HepG2 (cell line): ENCODE results near the gene ARHGAP30. TPM values are rescaled to one million over a fixed set of nuclear protein-coding genes. Genes with fewer than 3 reads are reported as not detected.

Experiments
- CEBPB ChIP-seq: IDR thresholded peaks from 2 replicates; pipeline ENCODE4 v1.6.1; 2011; ENCODE audit warnings: low read depth, low read length, improper control_type of control experiment, borderline replicate concordance
- FOXA1 ChIP-seq, 2 experiments: fragments of 450-650 bp in 1 of 2; sonication (generic) in 1 of 2; formaldehyde crosslinking in 1 of 2; IDR thresholded peaks; 2 replicates each; pipeline versions ENCODE4 v1.4.0 to v1.6.1; 2016 to 2020; ENCODE audit warnings: missing genetic modification reagents in 1 of 2
- FOXP4 ChIP-seq: sonication (generic); formaldehyde crosslinking; IDR thresholded peaks from 2 replicates; pipeline ENCODE4 v1.4.0; 2020; ENCODE audit warnings: missing genetic modification reagents
- HNF4A ChIP-seq: sonication (generic); formaldehyde crosslinking; IDR thresholded peaks from 2 replicates; pipeline ENCODE4 v1.4.0; 2020; ENCODE audit warnings: missing genetic modification reagents
- HOXA3 ChIP-seq: sonication (generic); formaldehyde crosslinking; IDR thresholded peaks from 2 replicates; pipeline ENCODE4 v1.5.0; 2020; ENCODE audit warnings: missing genetic modification reagents
- IKZF5 ChIP-seq: IDR thresholded peaks from 2 replicates; pipeline ENCODE4 v1.6.1; 2018; ENCODE audit warnings: missing genetic modification reagents, mild to moderate bottlenecking, missing compliant biosample characterization
- JUN ChIP-seq: sonication (generic); formaldehyde crosslinking; IDR thresholded peaks from 2 replicates; pipeline ENCODE4 v1.4.0; 2020; ENCODE audit warnings: mild to moderate bottlenecking, missing genetic modification reagents
- JUND ChIP-seq: sonication (generic); formaldehyde crosslinking; IDR thresholded peaks from 2 replicates; pipeline ENCODE4 v1.8.0; 2022; ENCODE audit warnings: mild to moderate bottlenecking, missing genetic modification reagents
- KDM2A ChIP-seq: sonication (generic); formaldehyde crosslinking; IDR thresholded peaks from 2 replicates; pipeline ENCODE4 v1.4.0; 2020; ENCODE audit warnings: low read depth, missing genetic modification reagents, borderline replicate concordance
- PAXIP1 ChIP-seq: sonication (generic); formaldehyde crosslinking; conservative IDR thresholded peaks from 2 replicates; pipeline ENCODE4 v1.4.0; 2020; ENCODE audit warnings: mild to moderate bottlenecking, missing genetic modification reagents, moderate library complexity
- RBAK ChIP-seq: sonication (generic); formaldehyde crosslinking; IDR thresholded peaks from 2 replicates; pipeline ENCODE4 v1.5.1; 2020; ENCODE audit warnings: mild to moderate bottlenecking, missing genetic modification reagents
- THAP9 ChIP-seq: sonication (generic); formaldehyde crosslinking; IDR thresholded peaks from 2 replicates; pipeline ENCODE4; 2020; ENCODE audit warnings: missing genetic modification reagents, mild to moderate bottlenecking, borderline replicate concordance
- ZBTB21 ChIP-seq: sonication (generic); formaldehyde crosslinking; IDR thresholded peaks from 2 replicates; pipeline ENCODE4 v1.4.0; 2020; ENCODE audit warnings: missing genetic modification reagents
- ZBTB37 ChIP-seq: sonication (generic); formaldehyde crosslinking; IDR thresholded peaks from 2 replicates; pipeline ENCODE4 v1.4.0; 2020; ENCODE audit warnings: mild to moderate bottlenecking, missing genetic modification reagents
- ZFP62 ChIP-seq: sonication (generic); formaldehyde crosslinking; IDR thresholded peaks from 2 replicates; pipeline ENCODE4 v1.4.0; 2020; ENCODE audit warnings: missing genetic modification reagents
- ZNF12 ChIP-seq: sonication (generic); formaldehyde crosslinking; IDR thresholded peaks from 2 replicates; pipeline ENCODE4 v1.5.0; 2020; ENCODE audit warnings: missing genetic modification reagents
- ZSCAN20 ChIP-seq: sonication (generic); formaldehyde crosslinking; IDR thresholded peaks from 2 replicates; pipeline ENCODE4 v1.4.0; 2020; ENCODE audit warnings: missing genetic modification reagents, mild to moderate bottlenecking, borderline replicate concordance
- polyA plus RNA-seq, 8 experiments: library from polyadenylated mRNA; depleted of rRNA in 3 of 8; stranded (reverse) in 7 of 8; unstranded in 1 of 8; fragments of >200 nt; fragmentation: Illumina TruSeq in 4 of 8; extraction: Trizol in 4 of 8; gene quantifications; 2 replicates each; pipeline versions ENCODE4 v1.2.1 to v1.2.3, GENCODE V29; 2011 to 2016; ENCODE audit warnings: low read depth in 4 of 8, missing spikeins in 1 of 8, mixed read lengths in 1 of 8; ENCODE audit not compliant: insufficient read depth in 1 of 8
- total RNA-seq, 5 experiments: library from RNA; depleted of rRNA; stranded (reverse); fragments of >200 nt; fragmentation: Illumina TruSeq; extraction: Trizol; gene quantifications; 2 replicates each; pipeline ENCODE4 v1.2.3, GENCODE V29; 2016; ENCODE audit warnings: low read depth in 1 of 5

The ARHGAP30 gene
- total and polyA plus RNA-seq, 2 of the 13 experiments (the other 11 are each of a cell fraction or from before 2014, with no cell fraction given): 0.13 to 0.20 TPM

- TF ChIP-seq ZBTB37 (CRISPR knock-in tag) (peak; percentile 54; the same call in 1 of the 2 replicates), PAXIP1 (peak; percentile 47; the same call in 1 of the 2 replicates), HOXA3 (CRISPR knock-in tag) (peak; percentile 67), ZNF12 (peak; percentile 91), ZSCAN20 (CRISPR knock-in tag) (no peak), FOXA1 (IDR thresholded peaks at IDR 0.05) (no peak), FOXA1 (CRISPR knock-in tag; IDR thresholded peaks at IDR 0.05) (0 out of 2 replicates have a peak, but pooled peaks have one; percentile 12), JUN (CRISPR knock-in tag) (0 out of 2 replicates have a peak, but pooled peaks have one; percentile 38), JUND (CRISPR knock-in tag) (0 out of 2 replicates have a peak, but pooled peaks have one; percentile 16), KDM2A (CRISPR knock-in tag) (peak; percentile 19; the same call in 1 of the 2 replicates), ZFP62 (CRISPR knock-in tag) (no peak), RBAK (CRISPR knock-in tag) (no peak), FOXP4 (CRISPR knock-in tag) (0 out of 2 replicates have a peak, but pooled peaks have one; percentile 38), HNF4A (peak; percentile 19; the same call in 1 of the 2 replicates), CEBPB (peak; percentile 88), ZBTB21 (CRISPR knock-in tag) (peak; percentile 98), IKZF5 (CRISPR knock-in tag) (no peak), THAP9 (CRISPR knock-in tag) (no peak)
These were observed 13.5 kb upstream of the ARHGAP30 start (continued) for GRCh38 chr1:161082996-161083747.
